Ectodermal cell (in vitro differentiated cells): ENCODE data around the gene TMEM114.

Experiments used
- H3K27ac ChIP-seq: 2 replicates; pipeline ENCODE4 v1.7.0; 2013; ENCODE audit warnings: mild to moderate bottlenecking, low read depth, low read length; ENCODE audit not compliant: insufficient read depth, poor library complexity, severe bottlenecking
- H3K27me3 ChIP-seq: 2 replicates; pipeline ENCODE4 v1.7.0; 2013; ENCODE audit warnings: mild to moderate bottlenecking, low read length; ENCODE audit not compliant: insufficient read depth, control insufficient read depth, poor library complexity, severe bottlenecking
- H3K36me3 ChIP-seq: one replicate; pipeline ENCODE4 v1.7.0; 2013; ENCODE audit warnings: low read length; ENCODE audit not compliant: control insufficient read depth, insufficient read depth
- H3K4me1 ChIP-seq: one replicate; pipeline ENCODE4 v1.7.0; 2013; ENCODE audit warnings: low read length; ENCODE audit not compliant: control insufficient read depth, insufficient read depth
- H3K4me3 ChIP-seq: 2 replicates; pipeline ENCODE4 v1.7.0; 2013; ENCODE audit warnings: low read depth, low read length, control low read depth; ENCODE audit not compliant: insufficient read depth
- H3K9me3 ChIP-seq: 2 replicates; pipeline ENCODE4 v1.7.0; 2013; ENCODE audit warnings: mild to moderate bottlenecking, low read length, moderate library complexity; ENCODE audit not compliant: control insufficient read depth
- WGBS, 2 experiments: methylation state at CpG; one replicate each; pipeline ENCODE4 v1.1.7; 2013; ENCODE audit warnings: missing lambda C conversion rate in 2 of 2; 5-methylcytosine and 5-hydroxymethylcytosine counted together

Gene TMEM114

DNA sequence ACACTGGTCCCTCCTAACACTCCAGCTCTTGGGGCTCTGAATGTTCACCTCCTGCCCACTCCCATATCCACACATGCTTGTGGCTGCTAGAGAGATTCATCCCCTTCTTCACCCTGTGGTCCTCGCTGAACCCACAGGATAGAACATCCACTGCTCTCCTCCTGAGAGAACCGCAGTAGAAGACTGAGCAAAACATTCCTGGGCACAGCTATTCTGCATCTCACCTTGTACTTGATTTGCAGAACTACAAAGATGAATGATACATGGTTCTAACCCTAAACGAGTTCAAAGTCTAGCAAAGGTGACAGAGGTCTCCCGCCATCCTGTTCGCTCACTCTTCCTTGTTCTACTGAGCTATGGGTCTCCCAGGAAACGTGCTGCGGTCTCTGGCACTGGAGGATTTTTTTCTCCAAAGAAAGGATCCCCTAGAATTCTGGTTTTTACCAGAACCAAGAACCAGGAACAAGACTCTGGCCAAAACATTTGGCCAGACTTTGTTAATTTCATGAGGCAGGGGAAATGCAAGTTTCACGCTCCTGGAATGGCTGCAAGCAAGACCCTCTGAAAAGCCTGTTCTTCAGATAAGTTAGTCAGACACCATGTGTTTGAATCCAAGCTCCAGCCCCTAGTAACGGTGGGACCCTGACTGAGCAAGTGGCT lies 39.5 kb downstream of the TMEM114 start:
- H3K4me1 ChIP-seq = peaks cover 5% of the 10 kb centered on the region
- no peaks in the 10 kb centered on the region for H3K9me3 ChIP-seq
- WGBS, 2 experiments = 92 to 93% methylated on average over 9 of the region's 9 CpGs
- no peak overlapping the region for H3K27ac ChIP-seq
- H3K27me3 ChIP-seq = peaks cover 2% of the 10 kb centered on the region
- H3K36me3 ChIP-seq = no peaks in the 10 kb centered on the region
- no peak overlapping the region for H3K4me3 ChIP-seq

- WGBS, 2 experiments = 84 to 92% methylated on average over 8 of the region's 8 CpGs
- Histone ChIP-seq H3K27ac (no peak overlapping the region), H3K9me3 (no peaks in the 10 kb centered on the region), H3K4me1 (peaks cover 5% of the 10 kb centered on the region), H3K27me3 (no peaks in the 10 kb centered on the region), H3K36me3 (no peaks in the 10 kb centered on the region), H3K4me3 (no peak overlapping the region)
Observed at GRCh38 chr16:8549843-8550412, 40.4 kb downstream of the TMEM114 start.

DNA sequence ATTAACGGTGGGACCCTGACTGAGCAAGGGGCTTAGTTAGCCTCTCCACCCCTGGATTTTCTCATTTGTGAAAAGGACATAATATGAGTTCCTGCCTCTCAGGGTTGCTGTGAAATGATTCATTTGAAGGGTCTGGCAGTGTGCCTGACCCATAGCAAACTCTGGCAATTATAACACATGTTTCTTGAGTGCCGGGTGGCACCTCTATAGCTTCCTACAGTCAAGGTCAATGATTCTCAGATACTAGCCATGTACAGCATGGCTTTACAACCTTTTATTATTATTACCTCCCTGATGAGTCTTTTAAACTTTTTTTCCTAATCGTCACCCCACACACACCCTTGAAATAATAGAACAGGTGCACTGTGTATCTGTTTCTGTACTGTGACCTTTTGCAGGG lies 42.1 kb downstream of the TMEM114 start:
- no peaks in the 10 kb centered on the region for H3K36me3 ChIP-seq
- WGBS, 2 experiments = 84 to 98% methylated on average over 3 of the region's 3 CpGs

DNA sequence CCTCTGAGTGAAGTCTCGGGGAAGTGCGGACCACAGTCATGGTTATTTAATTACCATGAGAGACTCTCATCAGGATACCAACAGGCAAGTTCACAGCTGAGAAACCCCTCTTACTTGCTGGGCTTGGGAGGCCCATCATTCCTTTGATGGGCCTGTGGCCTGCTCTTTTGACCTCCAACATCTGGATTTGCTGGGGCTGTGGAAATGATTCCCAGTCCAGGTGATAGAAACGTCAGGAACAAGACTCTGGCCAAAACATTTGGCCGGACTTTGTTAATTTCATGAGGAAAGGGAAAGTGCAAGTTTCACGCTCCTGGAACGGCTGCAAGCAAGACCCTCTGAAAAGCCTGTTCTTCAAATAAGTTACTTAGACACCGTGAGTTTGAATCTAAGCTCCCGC lies 42.5 kb downstream of the TMEM114 start:
- H3K27ac ChIP-seq = no peak overlapping the region
- H3K27me3 ChIP-seq = no peaks in the 10 kb centered on the region
- no peak overlapping the region for H3K4me3 ChIP-seq
- H3K36me3 ChIP-seq = no peaks in the 10 kb centered on the region
- H3K4me1 ChIP-seq = peaks cover 2% of the 10 kb centered on the region
- H3K9me3 ChIP-seq = no peaks in the 10 kb centered on the region
- 94% methylated on average over 8 of the region's 8 CpGs for WGBS, 2 experiments

More for the DNA sequence above, 42.1 kb downstream of the TMEM114 start:
- H3K27ac ChIP-seq = no peak overlapping the region
- no peaks in the 10 kb centered on the region for H3K27me3 ChIP-seq
- H3K9me3 ChIP-seq = no peaks in the 10 kb centered on the region
- peaks cover 5% of the 10 kb centered on the region for H3K4me1 ChIP-seq
- no peak overlapping the region for H3K4me3 ChIP-seq

DNA sequence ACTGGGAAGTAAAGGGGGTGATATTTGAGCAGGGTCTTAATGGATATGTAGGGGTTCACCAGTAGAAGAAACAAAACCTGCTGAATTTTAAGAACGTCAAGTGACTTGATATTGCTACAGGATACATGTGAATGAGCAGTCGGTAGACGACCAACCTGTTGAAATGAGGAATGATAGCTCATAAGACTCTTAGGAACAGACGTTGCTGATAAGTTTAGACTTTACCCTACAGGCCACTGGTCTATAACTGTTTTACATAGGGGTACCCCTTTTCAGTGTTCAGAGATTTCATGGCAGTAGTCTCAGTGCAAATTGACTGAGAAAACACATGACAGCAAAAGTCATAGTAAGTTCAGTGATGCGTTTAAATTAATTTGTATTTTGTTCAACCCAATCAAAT lies 45.9 kb downstream of the TMEM114 start:
- 89 to 94% methylated on average over 5 of the region's 5 CpGs for WGBS, 2 experiments
- no peak overlapping the region for H3K4me3 ChIP-seq
- H3K27ac ChIP-seq = no peak overlapping the region
- no peaks in the 10 kb centered on the region for H3K27me3 ChIP-seq
- H3K9me3 ChIP-seq = no peaks in the 10 kb centered on the region
- H3K4me1 ChIP-seq = no peaks in the 10 kb centered on the region
- H3K36me3 ChIP-seq = no peaks in the 10 kb centered on the region

- Histone ChIP-seq H3K27ac (no peak overlapping the region), H3K27me3 (no peaks in the 10 kb centered on the region), H3K36me3 (no peaks in the 10 kb centered on the region), H3K9me3 (no peaks in the 10 kb centered on the region), H3K4me1 (no peaks in the 10 kb centered on the region), H3K4me3 (no peak overlapping the region)
- 92 to 94% methylated on average over 3 of the region's 3 CpGs for WGBS, 2 experiments
Observed at GRCh38 chr16:8543258-8543657, 47.1 kb downstream of the TMEM114 start.

DNA sequence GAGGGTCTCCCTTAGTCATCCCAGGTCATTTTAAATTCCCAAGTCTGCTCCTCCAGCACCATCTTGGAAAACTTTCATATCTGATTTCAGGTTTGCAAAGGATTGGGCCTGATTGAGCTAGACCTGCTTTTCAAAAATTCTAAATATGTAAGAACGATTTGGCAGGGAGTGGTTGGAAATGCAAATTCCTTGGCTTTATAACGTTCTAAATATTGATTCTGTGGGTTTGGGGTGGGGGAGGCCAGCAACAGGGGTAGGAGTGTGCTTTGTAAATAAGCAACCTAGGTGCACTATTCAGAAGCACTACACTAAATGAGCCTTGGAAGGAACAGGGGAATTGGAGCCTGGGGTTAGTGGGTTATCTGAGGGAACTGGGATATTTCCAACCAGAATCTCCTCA lies 47.9 kb downstream of the TMEM114 start:
- Histone ChIP-seq H3K4me3 (no peak overlapping the region), H3K9me3 (no peaks in the 10 kb centered on the region), H3K36me3 (no peaks in the 10 kb centered on the region), H3K27ac (no peak overlapping the region), H3K27me3 (no peaks in the 10 kb centered on the region), H3K4me1 (no peaks in the 10 kb centered on the region)
- 73 to 80% methylated on average over 2 of the region's 2 CpGs for WGBS, 2 experiments

DNA sequence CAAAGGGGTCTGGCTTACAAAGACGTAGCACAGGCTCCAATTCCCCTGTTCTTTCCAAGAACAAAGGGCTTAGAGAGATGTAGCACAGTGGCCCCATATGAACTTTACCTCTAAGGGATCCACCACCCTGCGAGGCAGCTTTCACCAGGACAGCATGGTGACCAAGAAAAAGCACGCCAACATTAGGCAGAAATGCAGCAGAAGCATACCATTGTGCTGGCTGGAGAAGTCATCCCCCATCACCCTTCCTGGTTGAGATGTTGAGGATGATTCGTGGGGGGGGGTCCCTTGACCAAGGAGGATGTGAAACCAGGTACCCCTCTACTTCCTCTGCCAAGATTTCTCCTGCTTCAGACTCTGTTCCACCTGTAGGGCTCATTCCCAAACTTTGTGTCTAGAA lies 48.4 kb downstream of the TMEM114 start:
- H3K4me3 ChIP-seq = no peak overlapping the region
- WGBS, 2 experiments = 75 to 82% methylated on average over 4 of the region's 4 CpGs

DNA sequence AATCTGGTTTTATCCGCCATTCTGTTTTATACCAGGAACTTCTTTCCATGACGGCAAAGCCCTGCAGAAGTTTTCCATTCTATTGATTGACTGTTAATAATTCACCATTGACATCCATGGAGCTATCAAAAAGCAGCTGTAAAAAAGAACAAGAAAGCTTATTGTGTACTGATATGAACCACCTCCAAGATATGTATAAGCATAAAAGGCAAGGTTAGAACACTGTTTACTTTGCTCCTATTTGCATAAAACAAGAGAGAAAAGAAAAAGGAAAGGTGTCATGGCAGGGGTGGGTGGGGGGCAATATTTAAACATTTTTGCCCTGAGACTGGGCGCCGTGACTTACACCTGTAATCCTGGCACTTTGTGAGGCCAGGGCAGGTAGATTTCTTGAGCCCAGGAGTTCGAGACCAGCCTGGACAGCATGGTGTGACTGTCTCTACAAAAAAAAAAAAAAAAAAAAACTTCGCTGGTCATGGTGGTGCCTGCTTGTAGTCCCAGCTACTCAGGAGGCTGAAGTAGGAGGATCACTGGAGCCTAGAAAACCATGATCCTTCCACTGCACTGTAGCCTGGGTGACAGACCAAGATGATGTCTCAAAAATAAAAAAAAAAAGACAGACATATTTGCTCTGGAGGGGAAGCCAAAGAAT lies 52.5 kb downstream of the TMEM114 start:
- Histone ChIP-seq H3K36me3 (no peaks in the 10 kb centered on the region), H3K27ac (no peak overlapping the region), H3K27me3 (no peaks in the 10 kb centered on the region), H3K4me3 (no peak overlapping the region), H3K9me3 (no peaks in the 10 kb centered on the region), H3K4me1 (no peaks in the 10 kb centered on the region)
- WGBS, 2 experiments = 89 to 93% methylated on average over 5 to 6 of the region's 6 CpGs

More for the DNA sequence above, 48.4 kb downstream of the TMEM114 start:
- no peak overlapping the region for H3K27ac ChIP-seq
- no peaks in the 10 kb centered on the region for H3K36me3 ChIP-seq
- no peaks in the 10 kb centered on the region for H3K4me1 ChIP-seq
- H3K9me3 ChIP-seq = no peaks in the 10 kb centered on the region
- no peaks in the 10 kb centered on the region for H3K27me3 ChIP-seq

- Histone ChIP-seq H3K4me1 (no peaks in the 10 kb centered on the region), H3K4me3 (no peak overlapping the region), H3K9me3 (no peaks in the 10 kb centered on the region), H3K36me3 (no peaks in the 10 kb centered on the region), H3K27ac (no peak overlapping the region), H3K27me3 (no peaks in the 10 kb centered on the region)
- WGBS, 2 experiments = 97% methylated on average over 2 of the region's 2 CpGs
Observed at GRCh38 chr16:8533509-8533908, 56.8 kb downstream of the TMEM114 start.
